Breast epithelium (tissue), 4 donors: ENCODE results near the gene GSTCD. TPM values are rescaled to one million over a fixed set of nuclear protein-coding genes. Genes with fewer than 3 reads are reported as not detected.
A peak's percentile ranks its signal among the peaks of the same experiment; 100 is the strongest.
"Not testable (repeated sequence)": the region's sequence is repeated elsewhere in the genome, so short reads cannot be mapped to it uniquely, and the experiment has no call there.

Experiments
- DNase-seq, 2 donors: peaks; one replicate each; pipeline ENCODE4 v3.0.0-alpha.2; 2019; ENCODE audit warnings: low spot score in 2 of 2
- H3K27ac ChIP-seq, 2 donors: fragments of 200-600 bp; sonication (generic) in 1 of 2; one replicate each; pipeline ENCODE4 v1.5.1; 2016 to 2019; ENCODE audit warnings: mild to moderate bottlenecking in 1 of 2
- H3K27me3 ChIP-seq, 2 donors: fragments of 200-600 bp; sonication (generic) in 1 of 2; one replicate each; pipeline versions ENCODE4 v1.5.1 to v1.6.0; 2017 to 2019; ENCODE audit warnings: control low read depth in 1 of 2, mild to moderate bottlenecking in 1 of 2
- H3K36me3 ChIP-seq: fragments of 200-600 bp; one replicate; pipeline ENCODE4 v1.5.1; 2019
- H3K4me1 ChIP-seq, 2 donors: fragments of 200-600 bp; sonication (generic); one replicate each; pipeline ENCODE4 v1.5.1; 2016 to 2019; ENCODE audit warnings: control low read depth in 1 of 2
- H3K4me3 ChIP-seq, 3 donors: fragments of 200-600 bp; sonication (generic); 1 replicate in 2 of 3; 2 replicates in 1 of 3; pipeline ENCODE4 v1.5.1; 2016 to 2019; ENCODE audit warnings: mild to moderate bottlenecking in 3 of 3, moderate library complexity in 2 of 3
- H3K9me3 ChIP-seq, 2 donors: fragments of 200-600 bp; sonication (generic) in 1 of 2; one replicate each; pipeline ENCODE4 v1.5.1; 2016 to 2019; ENCODE audit warnings: control low read depth in 1 of 2
- POLR2A ChIP-seq: fragments of 450-650 bp; IDR thresholded peaks from one replicate; pipeline ENCODE4 v1.6.1; 2016; ENCODE audit warnings: antibody characterized with exemption, mild to moderate bottlenecking, moderate library complexity
- POLR2AphosphoS5 ChIP-seq, 3 donors: sonication (generic); formaldehyde crosslinking; IDR thresholded peaks; one replicate each; pipeline ENCODE4 v1.6.1; 2017; ENCODE audit warnings: antibody characterized with exemption in 3 of 3
- intact Hi-C: fragments of 100-400 bp; cut with DNase I; formaldehyde crosslinking; loops from one replicate; pipeline ENCODE4 v1.15.1; 2023; ENCODE audit warnings: low total_unique reads
- total RNA-seq, 3 donors: library from RNA; depleted of rRNA; stranded (reverse); fragments of >200 nt; gene quantifications; one replicate each; pipeline ENCODE4 v1.1.0, GENCODE V29; 2016
- TF ChIP-seq, protein P1 (sequence below), 3 donors: fragments of 450-650 bp; IDR thresholded peaks; one replicate each; pipeline ENCODE4 v1.5.1; 2016 to 2017; ENCODE audit warnings: antibody characterized with exemption in 3 of 3, mild to moderate bottlenecking in 3 of 3, moderate library complexity in 3 of 3

Gene GSTCD
- total RNA-seq, 3 donors from 2014 or later, result 9.0 to 23.3 (median 18.7) TPM

DNA sequence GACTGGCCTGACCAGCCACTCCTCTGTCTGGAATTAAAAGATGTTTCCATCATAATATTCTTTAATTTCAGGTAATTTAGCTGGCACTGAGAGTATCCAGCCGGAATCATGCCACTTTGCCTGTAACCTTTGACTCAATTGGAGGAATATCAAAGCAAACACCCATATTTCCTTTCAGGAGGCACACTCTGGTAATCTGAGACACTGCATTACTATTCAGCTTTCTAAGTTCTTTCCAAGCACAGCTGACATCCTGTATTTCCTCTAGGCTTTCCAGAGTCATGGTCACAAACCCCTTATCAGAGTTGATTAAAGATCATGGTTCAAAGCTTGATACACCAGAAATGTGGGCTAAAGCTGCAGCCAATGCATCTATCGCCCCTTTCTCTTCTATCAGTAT, 29.4 kb upstream of the GSTCD start:
- H3K36me3 ChIP-seq, result no peaks in the 10 kb centered on the region
- TF ChIP-seq POLR2A (no peak), POLR2AphosphoS5 (IDR thresholded peaks at IDR 0.05) (no peak)
- TF ChIP-seq, protein P1, sequence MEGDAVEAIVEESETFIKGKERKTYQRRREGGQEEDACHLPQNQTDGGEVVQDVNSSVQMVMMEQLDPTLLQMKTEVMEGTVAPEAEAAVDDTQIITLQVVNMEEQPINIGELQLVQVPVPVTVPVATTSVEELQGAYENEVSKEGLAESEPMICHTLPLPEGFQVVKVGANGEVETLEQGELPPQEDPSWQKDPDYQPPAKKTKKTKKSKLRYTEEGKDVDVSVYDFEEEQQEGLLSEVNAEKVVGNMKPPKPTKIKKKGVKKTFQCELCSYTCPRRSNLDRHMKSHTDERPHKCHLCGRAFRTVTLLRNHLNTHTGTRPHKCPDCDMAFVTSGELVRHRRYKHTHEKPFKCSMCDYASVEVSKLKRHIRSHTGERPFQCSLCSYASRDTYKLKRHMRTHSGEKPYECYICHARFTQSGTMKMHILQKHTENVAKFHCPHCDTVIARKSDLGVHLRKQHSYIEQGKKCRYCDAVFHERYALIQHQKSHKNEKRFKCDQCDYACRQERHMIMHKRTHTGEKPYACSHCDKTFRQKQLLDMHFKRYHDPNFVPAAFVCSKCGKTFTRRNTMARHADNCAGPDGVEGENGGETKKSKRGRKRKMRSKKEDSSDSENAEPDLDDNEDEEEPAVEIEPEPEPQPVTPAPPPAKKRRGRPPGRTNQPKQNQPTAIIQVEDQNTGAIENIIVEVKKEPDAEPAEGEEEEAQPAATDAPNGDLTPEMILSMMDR (IDR thresholded peaks at IDR 0.05), result no peak
- H3K27me3 ChIP-seq, result no peaks in the 10 kb centered on the region
- no peak overlapping the region for H3K27ac ChIP-seq
- H3K4me3 ChIP-seq, result no peak overlapping the region
- no peaks in the 10 kb centered on the region for H3K4me1 ChIP-seq
- intact Hi-C loops, result no loop called here
- no peaks in the 10 kb centered on the region for H3K9me3 ChIP-seq
- DNase-seq, result no peak

DNA sequence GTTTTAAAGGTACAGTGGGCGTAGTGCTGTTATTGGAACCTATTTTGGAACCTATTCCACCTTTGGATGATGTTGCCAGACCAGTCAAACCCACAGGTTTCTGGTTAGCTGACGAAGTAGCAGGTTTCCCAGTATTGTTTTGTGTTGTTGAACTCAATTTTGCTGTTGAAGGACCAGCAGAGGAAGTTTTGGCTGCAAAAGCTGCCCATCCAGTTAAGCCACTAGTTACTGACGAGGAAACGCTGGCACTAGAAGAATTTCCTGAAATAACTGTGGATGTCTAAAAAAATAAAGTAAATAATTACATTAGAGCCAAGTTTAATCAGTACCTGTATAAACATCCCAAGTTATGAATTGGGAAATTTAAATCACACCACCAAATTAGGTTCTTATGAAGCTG, 25.5 kb upstream of the GSTCD start:
- H3K9me3 ChIP-seq, result no peaks in the 10 kb centered on the region
- H3K27ac ChIP-seq, result peak overlapping the region; percentile 79 to 81
- H3K4me1 ChIP-seq, result no peaks in the 10 kb centered on the region
- TF ChIP-seq POLR2AphosphoS5 (IDR thresholded peaks at IDR 0.05), result peak in 2 of 3 donors; percentile 28 to 57
- TF ChIP-seq, protein P1 (IDR thresholded peaks at IDR 0.05), result no peak
- TF ChIP-seq POLR2A, result no peak
- no peaks in the 10 kb centered on the region for H3K36me3 ChIP-seq
- no peaks in the 10 kb centered on the region for H3K27me3 ChIP-seq
- H3K4me3 ChIP-seq, result no peak overlapping the region
- intact Hi-C loops, result no loop called here
- DNase-seq, result peak; percentile 72 to 81

DNA sequence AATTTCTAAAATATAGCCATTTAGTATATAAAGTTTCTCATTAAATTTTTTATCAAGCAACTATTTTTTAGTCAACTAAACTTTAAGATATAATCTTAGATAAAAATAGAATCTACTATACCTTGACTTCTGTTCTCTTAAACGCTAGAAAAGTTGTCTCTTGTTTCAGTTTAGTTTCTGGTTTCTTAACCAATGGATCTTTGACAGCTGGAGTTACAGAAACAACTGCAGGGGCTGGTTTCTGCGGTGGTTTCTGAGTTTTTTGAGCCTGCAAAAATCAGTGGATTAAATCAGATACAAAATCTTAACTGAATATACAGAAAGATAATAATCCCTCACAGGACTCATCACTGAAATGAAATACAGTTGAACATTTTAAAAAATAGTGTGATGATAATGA, 22.0 kb upstream of the GSTCD start:
- no peaks in the 10 kb centered on the region for H3K4me1 ChIP-seq
- peaks cover 6% of the 10 kb centered on the region for H3K36me3 ChIP-seq
- TF ChIP-seq, protein P1 (IDR thresholded peaks at IDR 0.05), result no peak
- TF ChIP-seq POLR2AphosphoS5 (IDR thresholded peaks at IDR 0.05) (no peak), POLR2A (no peak)
- no peaks in the 10 kb centered on the region for H3K9me3 ChIP-seq
- no peaks in the 10 kb centered on the region for H3K27me3 ChIP-seq
- no peak overlapping the region for H3K27ac ChIP-seq
- no peak for DNase-seq
- no peak overlapping the region for H3K4me3 ChIP-seq
- intact Hi-C loops, result no loop called here

DNA sequence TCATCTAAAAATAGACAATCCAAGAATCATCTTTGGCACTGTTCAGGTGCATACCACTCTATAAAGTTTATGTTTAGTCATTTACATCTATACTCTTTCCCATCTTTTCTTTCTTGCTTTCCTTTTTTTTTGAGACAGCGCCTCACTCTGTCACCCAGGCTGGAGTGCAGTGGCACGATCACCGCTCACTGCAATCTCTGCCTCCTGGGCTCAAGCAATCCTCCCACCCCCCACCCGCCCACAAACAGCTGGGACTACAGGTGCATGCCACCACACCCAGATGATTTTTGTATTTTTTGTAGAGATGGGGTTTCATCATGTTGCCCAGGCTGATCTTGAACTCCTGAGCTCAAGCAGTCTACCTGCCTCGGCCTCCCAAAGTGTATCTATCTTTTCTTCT, 13.8 kb upstream of the GSTCD start:
- H3K36me3 ChIP-seq, H3K27me3 ChIP-seq, H3K9me3 ChIP-seq, H3K4me3 ChIP-seq, H3K4me1 ChIP-seq, H3K27ac ChIP-seq, intact Hi-C loops, DNase-seq: not testable (repeated sequence)

DNA sequence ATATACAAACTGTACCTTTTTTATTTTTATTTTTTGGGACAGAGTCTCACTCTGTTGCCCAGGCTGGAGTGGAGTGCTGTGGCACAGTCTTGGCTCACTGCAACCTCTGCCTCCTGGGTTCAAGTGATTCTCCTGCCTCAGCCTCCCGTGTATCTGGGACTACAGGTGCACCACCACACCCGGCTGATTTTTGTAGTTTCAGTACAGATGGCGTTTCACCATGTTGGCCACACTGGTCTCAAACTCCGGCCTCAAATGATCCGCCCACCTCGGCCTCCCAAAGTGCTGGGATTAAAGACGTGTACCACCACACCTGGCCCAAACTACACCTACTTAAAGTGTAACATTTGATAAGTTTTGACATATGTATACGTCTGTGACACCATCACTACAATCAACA, 12.8 kb upstream of the GSTCD start:
- H3K4me1 ChIP-seq, DNase-seq, intact Hi-C loops, H3K27ac ChIP-seq, H3K4me3 ChIP-seq, H3K9me3 ChIP-seq, H3K36me3 ChIP-seq, H3K27me3 ChIP-seq: not testable (repeated sequence)

DNA sequence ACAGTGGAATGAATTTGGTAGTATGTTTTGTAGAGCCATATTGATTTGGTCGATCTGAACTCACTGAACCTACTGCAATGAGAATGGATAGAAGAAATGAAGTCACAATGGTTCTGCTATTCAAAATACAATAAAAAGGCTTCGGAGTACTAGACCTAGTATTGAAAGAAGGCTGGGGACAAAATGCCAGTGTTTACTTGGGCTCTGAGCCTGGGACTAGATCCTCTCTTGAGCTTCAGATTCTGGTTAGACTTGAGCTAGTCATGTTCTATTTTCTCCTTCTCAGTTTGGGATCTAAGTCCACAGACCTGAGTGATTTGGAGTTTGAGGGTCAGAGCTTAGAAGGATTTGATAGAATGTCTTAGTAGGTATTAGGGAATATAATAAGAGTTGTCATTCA, 10.0 kb upstream of the GSTCD start:
- Histone ChIP-seq H3K4me3 (no peak overlapping the region), H3K9me3 (no peaks in the 10 kb centered on the region), H3K4me1 (no peaks in the 10 kb centered on the region), H3K36me3 (no peaks in the 10 kb centered on the region), H3K27ac (no peak overlapping the region), H3K27me3 (no peaks in the 10 kb centered on the region)
- intact Hi-C loops, result loop anchor here (2.0 kb wide), 1 partner anchor 36 kb away; no protein-coding TSS in a partner anchor
- TF ChIP-seq, protein P1 (IDR thresholded peaks at IDR 0.05), result no peak
- DNase-seq, result no peak
